Astrocyte of the cerebellum (primary cell): ENCODE results near the gene SUSD1.

ENCODE experiments used
- DNase-seq: peaks from one replicate; pipeline ENCODE4 v3.0.0-alpha.2; 2011; ENCODE audit warnings: low read depth
- H3K4me3 ChIP-seq: 2 replicates; pipeline ENCODE4 v1.5.1; 2011; ENCODE audit warnings: mild to moderate bottlenecking, low read depth, low read length, moderate library complexity
- in situ Hi-C: cut with HindIII; loops from 2 replicates; pipeline ENCODE4 v1.10.0; 2017; ENCODE audit warnings: low sequenced_read_pairs
- TF ChIP-seq, protein P1 (sequence below): IDR thresholded peaks from 2 replicates; pipeline ENCODE4 v1.5.1; 2012; ENCODE audit warnings: low read length, low read depth, moderate library complexity, mild to moderate bottlenecking; ENCODE audit errors: missing control alignments

The SUSD1 gene

DNA sequence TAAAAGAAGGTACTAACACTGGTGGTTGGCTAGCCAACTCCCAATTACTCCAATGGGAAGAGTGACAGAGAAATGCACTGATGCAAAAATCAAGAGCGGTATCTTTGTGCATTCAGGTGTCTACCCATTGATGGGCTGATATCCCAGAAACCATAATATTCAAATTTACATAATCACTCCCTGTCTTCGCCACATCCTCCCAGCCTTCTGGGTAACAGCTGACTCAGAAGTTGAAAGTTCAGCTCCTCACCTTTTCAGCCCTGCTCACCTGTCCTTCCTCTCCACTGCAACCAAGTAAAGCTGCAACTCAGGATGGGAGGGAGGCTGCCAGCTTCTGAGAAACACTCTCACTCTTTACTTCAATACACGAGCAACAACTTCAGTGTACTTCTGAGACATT is 6.9 kb downstream of the SUSD1 start:
- H3K4me3 ChIP-seq = no peak overlapping the region
- no peak for DNase-seq
- in situ Hi-C loops = no loop called here
- TF ChIP-seq, protein P1, sequence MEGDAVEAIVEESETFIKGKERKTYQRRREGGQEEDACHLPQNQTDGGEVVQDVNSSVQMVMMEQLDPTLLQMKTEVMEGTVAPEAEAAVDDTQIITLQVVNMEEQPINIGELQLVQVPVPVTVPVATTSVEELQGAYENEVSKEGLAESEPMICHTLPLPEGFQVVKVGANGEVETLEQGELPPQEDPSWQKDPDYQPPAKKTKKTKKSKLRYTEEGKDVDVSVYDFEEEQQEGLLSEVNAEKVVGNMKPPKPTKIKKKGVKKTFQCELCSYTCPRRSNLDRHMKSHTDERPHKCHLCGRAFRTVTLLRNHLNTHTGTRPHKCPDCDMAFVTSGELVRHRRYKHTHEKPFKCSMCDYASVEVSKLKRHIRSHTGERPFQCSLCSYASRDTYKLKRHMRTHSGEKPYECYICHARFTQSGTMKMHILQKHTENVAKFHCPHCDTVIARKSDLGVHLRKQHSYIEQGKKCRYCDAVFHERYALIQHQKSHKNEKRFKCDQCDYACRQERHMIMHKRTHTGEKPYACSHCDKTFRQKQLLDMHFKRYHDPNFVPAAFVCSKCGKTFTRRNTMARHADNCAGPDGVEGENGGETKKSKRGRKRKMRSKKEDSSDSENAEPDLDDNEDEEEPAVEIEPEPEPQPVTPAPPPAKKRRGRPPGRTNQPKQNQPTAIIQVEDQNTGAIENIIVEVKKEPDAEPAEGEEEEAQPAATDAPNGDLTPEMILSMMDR = no peak

DNA sequence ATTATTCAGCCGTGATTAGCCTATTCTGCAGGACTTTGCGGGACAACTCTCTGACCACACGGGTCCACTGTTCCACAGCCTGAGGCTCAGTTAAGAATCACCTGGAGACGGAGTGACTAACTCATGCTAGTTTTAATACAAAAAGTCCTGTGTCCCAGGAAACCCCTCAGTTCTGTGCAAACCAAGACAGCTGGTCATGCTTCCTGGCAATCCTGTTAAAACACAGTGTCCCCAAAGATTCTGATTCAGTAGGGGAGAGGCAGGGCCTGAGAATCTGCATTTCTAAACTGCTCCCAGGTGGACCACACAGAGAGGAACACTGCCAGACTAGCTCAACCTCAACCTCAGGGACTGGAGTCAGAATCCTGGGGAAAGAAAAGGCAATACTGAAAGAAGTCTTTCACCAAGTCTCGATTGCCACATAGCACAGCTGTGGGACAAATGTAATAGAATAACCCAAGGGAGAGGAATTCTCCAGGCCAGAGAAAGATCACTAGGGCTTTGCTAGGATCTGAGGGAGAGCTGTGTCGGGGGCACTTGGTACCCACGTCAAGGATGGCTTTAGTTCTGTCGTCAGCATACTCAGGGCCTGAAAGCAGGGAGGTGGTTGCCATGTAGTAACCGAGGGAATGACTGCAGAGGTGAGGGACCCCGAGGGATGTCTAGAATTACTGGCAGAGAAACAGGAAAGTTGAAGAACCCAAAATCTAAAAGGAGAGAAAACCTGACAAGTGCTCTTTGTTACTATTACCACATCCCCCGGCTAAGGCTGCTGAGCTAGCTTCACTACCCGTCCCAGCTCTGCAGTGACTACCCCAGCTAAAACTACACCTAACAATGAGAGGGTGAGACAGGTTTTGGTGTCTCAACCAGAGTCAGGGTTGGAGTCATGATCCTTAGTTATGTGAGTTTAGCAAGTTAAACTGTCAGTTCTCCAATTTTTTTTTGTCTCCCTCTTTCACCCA is 8.6 kb downstream of the SUSD1 start:
- peak; percentile 35 for DNase-seq
- TF ChIP-seq, protein P1 = peak; percentile 38
- no peak overlapping the region for H3K4me3 ChIP-seq
- in situ Hi-C loops = no loop called here

DNA sequence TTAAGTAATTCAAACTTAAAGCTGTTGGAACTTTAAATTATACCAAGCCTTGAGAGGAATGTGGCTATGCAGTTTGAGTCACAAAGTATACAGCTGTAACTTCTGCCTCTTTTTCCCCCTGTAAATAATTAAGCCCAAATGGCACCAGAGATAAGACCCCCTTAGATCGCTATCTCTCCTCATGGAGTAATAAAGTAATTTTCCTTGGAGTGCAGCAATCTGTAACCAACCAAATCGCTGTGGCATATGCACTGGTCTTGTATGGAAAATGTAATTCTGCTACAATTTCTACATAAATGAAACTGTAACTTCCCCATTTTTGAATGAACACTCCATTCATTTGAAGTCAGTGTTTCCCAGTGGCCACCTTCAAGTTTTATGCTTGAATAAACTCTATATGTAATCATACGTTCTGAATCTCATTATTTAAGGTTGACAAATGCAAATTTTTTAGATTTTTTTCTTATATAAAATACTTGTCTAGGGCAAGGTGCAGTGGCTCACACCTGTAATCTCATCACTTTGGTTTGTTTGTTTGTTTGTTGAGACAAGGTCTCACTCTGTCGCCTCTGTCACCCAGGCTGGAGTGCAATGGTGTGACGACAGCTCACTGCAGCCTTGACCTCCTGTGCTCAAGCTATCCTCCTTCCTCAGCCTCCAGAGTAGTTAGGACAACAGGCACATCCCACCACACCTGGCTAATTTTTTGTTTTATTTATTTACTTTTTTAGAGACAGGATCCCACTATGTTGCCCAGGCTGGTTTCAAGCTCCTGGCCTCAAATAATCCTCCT is 12.3 kb downstream of the SUSD1 start:
- no peak overlapping the region for H3K4me3 ChIP-seq
- DNase-seq = no peak
- in situ Hi-C loops = no loop called here
- TF ChIP-seq, protein P1 = no peak

DNA sequence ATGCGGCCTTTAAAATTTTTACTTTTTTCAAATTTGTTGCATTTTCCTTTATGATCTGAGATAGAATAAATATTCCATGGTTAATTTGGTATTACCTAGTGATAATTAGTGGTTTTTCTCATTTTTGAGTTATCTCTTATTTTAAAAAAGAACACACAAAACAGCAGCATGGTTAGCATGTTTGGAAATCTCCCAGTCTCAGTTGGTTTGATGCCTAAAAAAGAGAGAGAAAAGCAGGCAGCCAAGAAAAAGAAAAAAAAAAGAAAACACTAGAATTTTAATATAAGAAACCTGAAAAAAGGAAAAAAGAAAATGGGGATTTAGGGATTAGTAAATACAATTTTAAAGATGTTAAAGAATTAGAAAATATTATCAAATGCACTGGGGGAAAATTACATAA is 15.3 kb downstream of the SUSD1 start:
- DNase-seq = no peak
- in situ Hi-C loops = no loop called here
- TF ChIP-seq, protein P1 = no peak
- H3K4me3 ChIP-seq = no peak overlapping the region

DNA sequence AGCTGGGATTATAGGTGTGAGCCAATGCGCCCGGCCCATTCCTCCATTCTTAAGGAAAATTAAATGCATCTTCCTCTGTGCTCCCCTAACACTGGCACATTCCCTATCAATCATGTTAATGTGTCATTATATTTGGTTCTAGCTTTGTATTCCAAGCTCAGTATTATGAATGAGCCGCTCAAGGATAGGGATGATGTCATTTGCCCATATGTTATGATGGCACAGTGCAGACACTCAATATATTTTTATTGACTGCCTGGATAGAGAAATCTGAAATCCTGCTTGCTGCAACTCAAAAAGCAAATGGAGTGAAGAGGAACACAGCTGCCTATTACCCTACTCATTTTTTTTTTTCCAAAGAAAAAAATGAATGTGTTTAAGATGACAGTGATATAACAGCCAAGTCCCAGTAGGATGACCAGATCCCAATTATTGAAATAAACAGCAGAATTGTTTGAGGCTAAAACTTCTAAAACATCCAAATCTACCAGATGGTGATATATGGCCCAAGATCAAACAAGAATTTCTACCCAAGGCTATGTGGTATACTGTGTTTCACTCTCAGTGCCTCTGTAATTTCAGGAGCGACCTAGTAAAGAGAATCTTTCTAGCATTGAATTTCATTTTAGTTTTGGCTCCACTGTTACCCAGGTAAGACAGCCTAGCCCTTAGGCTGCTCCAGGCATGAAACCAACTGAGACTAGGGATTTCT is 16.3 kb downstream of the SUSD1 start:
- DNase-seq = no peak
- no peak overlapping the region for H3K4me3 ChIP-seq
- in situ Hi-C loops = no loop called here
- TF ChIP-seq, protein P1 = no peak

DNA sequence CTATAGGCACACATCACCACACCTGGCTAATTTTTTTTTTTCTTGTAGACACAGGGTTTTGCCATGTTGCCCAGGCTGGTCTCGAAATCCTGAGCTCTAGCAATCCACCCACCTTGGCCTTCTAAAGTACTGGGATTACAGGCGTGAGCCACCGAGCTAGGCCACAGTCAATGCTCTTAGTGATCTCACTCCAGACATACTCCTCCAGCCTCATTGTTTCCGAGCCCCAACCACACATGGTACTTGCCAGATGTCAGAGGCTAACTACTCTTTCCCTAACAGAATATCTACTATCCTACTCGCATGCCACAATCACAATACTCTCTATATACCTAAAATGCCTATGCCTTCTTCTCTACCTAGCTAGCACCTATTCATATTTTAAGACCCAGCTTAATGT is 17.1 kb downstream of the SUSD1 start:
- TF ChIP-seq, protein P1 = no peak
- in situ Hi-C loops = no loop called here
- no peak overlapping the region for H3K4me3 ChIP-seq

More for the DNA sequence above, 17.1 kb downstream of the SUSD1 start:
- DNase-seq = no peak
